ENCODE measurements around the gene ANKIB1.
"Not testable (repeated sequence)": the region's sequence is repeated elsewhere in the genome, so short reads cannot be mapped to it uniquely, and the experiment has no call there.

ANKIB1 gene

DNA sequence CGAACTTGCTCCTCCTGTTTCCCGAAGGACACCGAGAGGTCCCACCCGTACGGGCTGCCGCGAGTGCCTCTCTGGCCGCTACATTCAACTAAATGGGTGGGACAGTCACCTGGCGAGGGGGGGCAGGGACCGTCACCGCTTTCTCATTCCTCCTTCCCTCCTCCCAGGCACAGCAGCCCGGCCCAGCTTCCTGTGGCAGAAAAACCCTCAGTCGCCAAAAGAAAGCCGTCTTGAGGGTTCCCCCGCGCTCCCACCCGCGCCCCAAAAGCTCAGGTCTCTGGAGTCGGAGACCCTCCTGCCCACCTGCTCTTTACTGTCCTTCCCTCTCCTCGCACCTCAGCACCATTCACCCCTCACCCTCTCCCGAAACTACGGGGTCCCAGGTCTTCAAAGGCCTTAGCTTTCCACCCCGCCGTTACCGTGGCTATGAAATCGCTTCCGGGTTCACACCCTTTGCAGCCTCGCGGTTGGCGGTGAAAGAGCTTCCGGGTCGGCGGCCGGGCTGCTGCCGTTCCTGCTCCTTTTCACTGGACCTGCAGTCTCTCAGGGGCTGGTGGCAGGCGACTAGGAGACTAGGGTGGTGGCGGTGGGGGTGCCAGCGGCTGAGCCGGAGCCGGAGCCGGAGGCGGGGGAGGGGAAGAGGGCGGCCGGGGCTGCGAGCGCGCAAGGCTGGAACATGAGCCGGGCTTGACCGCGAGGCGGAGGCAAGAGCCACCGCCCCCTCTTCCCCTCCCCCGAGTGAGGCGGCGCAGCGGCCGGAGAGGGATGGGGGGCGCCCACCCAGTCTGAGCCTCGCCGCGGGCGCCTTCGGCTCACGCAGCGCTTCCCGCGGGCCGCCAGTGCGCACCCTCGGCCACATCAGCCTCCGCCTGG lies at the start of gene ANKIB1, which contains the start of gene KRIT1:
Gene ANKIB1, plus strand, starts transcription at position 488 of the 873 bp plus-strand sequence. CDS start 49,005 bp downstream, outside the sequence.
Gene KRIT1, minus strand, starts transcription at position 428 of the 873 bp plus-strand sequence. CDS start 3,779 bp downstream, outside the sequence.
- DNase-seq: peak; percentile 50 to 73

GRCh38 chr7:92200791-92201190 lies 45.0 kb upstream of the ANKIB1 start:
- DNase-seq: no peak

DNA sequence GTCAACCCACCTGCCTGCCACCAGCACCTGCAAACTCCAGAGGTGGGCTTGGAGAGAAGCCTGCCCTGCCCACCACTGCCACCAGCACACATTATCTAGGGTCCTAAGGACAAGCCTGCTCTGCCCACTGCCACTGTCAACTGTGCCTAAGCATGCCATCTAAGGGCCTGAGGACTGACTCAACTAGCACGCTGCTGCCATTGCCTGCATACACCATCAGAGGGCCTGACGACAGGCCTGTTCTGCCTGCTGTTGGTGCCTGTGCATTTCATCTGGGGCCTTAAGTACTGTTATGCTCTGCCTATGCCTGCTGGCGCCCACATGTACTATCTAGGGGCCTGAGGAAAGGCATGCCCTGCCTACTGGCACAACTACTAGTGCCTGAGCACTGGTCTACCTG lies 39.8 kb upstream of the ANKIB1 start:
- DNase-seq: no peak

DNA sequence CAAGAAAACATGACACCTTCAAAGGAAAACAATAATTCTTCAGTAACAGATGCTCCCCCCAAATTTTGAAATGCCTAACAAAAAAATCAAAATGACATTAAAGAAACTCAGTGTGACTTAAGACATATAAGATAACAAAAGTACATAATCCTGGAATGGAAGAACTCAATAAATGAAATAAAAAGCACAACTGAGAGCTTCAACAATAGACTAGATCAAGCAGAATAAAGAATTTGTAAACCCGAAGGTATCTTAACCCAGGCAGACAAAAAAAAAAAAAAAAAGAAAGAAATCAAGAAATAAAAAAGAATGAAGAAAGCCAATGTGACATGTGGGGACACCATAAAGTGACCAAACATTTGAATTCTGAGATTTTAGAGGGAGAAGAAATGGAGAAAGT lies 39.1 kb upstream of the ANKIB1 start:
- no peak for DNase-seq

DNA sequence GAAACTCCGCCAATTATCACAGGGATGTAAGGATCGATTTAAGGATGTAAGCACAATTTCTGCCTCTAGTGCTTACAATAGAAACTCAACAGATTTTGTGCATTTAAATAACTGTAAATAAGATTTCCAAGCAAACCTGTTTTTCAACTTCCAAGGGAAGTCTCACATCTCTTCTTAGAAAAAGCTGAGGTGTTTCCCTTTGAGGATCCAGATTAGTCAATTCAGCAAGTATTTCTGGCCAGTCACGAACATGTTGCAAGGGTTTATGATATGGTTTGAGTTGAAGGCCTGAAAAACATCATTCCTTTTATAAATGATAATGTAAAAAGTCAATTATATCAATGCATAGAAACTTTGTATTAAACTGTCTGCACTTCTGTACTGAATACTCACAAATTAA lies 24.0 kb upstream of the ANKIB1 start:
- DNase-seq: no peak

DNA sequence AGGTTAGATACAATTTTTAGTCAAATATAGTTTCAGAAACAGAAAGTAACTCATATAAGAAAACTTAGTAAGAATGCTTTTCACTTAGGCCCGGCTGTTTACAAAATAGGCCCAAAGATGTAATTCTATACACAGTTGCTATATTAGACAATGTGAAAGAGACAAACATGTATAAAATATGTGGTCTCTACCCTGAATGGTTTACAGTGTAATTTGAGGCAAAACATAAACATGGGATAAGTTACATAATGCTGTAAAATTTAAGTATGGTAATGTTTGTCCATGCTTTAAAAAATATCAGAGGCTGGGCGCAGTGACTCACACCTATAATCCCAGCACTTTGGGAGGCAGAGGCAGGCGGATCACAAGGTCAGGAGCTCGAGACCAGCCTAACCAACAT lies 18.8 kb upstream of the ANKIB1 start:
- DNase-seq: no peak

DNA sequence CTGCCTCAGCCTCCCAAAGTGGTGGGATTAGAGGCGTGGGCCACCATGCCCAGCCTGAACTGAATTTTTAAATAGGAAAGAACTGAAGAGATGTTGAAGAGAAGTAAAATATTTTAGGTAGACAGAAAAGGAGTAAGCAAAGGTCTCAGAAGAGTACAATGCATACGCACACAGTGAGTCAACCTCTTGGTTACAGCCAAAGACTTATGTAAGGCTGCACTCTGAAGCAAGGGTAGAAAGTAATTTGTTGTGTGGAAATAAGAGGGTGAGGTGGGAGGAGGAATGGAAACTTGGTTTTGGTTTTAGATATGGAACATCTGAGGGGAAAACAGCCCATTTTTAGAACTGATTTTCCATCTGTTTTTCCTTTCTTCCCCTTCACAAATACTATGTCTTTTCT lies 17.7 kb upstream of the ANKIB1 start:
- DNase-seq: no peak

GRCh38 chr7:92228742-92229141 lies 17.0 kb upstream of the ANKIB1 start:
- no peak for DNase-seq

DNA sequence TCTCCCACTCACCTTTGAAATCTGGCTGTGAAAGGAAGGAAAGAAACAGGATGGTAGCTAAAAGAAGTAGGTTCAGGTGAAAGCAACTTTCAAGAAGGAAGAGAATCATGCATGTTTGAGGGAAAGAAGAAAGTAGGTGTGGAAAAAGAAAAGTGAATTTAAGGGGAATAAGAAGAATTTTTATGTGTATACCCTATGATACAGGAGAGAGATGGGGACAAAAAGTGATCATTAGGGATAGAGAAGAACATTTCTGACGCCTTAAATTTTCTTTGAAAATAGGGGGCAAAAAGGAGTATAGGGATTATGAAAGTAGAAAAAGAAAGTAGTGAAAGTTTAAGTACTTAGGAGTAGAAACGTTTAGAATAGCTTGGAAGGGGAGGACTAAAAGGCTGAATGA lies 15.2 kb upstream of the ANKIB1 start:
- no peak for DNase-seq

DNA sequence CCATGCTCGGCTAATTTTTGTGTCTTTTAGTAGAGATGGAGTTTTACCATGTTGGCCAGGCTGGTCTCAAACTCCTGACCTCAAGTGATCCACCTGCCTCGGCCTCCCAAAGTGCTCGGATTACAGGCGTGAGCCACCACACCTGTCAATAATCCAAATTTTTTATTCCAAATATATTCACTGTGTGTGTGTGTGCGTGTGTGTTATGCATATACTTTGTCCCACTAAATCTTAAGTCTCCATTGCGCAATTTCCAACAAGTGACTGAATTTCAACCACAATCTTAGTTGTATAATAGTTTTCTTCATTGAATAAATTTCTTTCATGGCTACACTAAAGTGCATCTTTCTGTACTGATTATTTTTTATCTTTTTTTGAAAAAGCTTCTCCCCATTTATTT lies 2.8 kb upstream of the ANKIB1 start:
- no peak for DNase-seq

- no peak for DNase-seq
Measured at GRCh38 chr7:92244808-92245486, 827 bp upstream of the ANKIB1 start.

- DNase-seq: no peak
Measured at GRCh38 chr7:92246360-92247101, 757 bp downstream of the ANKIB1 start.

GRCh38 chr7:92250603-92251002 lies 4.8 kb downstream of the ANKIB1 start:
- no peak for DNase-seq

DNA sequence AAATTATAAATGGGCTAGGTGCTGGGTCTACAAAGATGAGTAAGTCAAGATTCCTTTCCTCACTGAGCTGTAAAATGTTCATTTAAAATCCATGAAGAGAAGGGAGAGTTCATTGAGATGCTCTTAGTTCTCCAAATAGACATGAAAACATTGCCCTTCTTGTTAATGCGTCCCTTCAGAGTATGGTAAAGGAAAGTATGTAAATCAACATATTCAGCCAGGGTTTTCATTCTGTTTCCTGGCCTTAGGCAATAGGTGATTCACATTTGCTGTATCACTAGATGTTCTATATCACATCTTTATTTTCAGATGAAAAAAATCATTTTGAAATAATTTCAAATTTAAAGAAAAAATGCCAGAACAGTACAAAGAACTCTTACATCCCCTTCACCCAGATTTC lies 5.4 kb downstream of the ANKIB1 start:
- no peak for DNase-seq

- DNase-seq: no peak
Measured at GRCh38 chr7:92253251-92253650, 7.5 kb downstream of the ANKIB1 start.

- not testable (repeated sequence) for DNase-seq
Measured at GRCh38 chr7:92254800-92255199, 9.0 kb downstream of the ANKIB1 start.

GRCh38 chr7:92255308-92255707 lies 9.5 kb downstream of the ANKIB1 start:
- no peak for DNase-seq

DNA sequence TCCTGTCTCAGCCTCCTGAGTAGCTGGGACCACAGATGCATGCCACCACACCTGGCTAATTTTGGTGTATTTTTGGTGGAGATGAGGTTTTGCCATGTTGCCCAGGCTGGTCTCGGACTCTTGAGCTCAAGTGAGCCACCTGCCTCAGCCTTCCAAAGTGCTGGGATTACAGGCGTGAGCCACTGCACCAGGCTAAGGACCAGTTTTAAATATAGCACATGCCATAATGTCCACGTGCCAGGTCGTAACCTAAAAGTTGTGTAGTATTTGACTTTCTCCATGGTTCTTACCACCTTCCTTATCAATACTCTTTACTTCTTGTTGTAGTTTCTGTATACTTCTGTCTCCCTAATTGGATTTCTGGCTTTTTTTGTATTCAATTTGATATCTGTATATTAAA lies 13.3 kb downstream of the ANKIB1 start:
- no peak for DNase-seq

GRCh38 chr7:92259610-92260247 lies 14.0 kb downstream of the ANKIB1 start:
- DNase-seq: no peak

- no peak for DNase-seq
Measured at GRCh38 chr7:92260248-92260781, 14.5 kb downstream of the ANKIB1 start.

- no peak for DNase-seq
Measured at GRCh38 chr7:92266415-92267241, 20.9 kb downstream of the ANKIB1 start.

GRCh38 chr7:92268921-92269320 lies 23.1 kb downstream of the ANKIB1 start:
- no peak for DNase-seq

Measured in NCI-H446 (cell line).